Muscle of arm (tissue), 14 donors: ENCODE results near the gene GRAP. TPM values are rescaled to one million over a fixed set of nuclear protein-coding genes. Genes with fewer than 3 reads are reported as not detected.
"Not testable (repeated sequence)": the region's sequence is repeated elsewhere in the genome, so short reads cannot be mapped to it uniquely, and the experiment has no call there.

Experiments used
- DNase-seq: peaks from one replicate; pipeline ENCODE4 v3.0.0-alpha.2; 2013
- long read RNA-seq, 11 donors: transcript quantifications; one replicate each; lab custom pipeline, GENCODE V29; 2026
- polyA plus RNA-seq, 12 donors: library from polyadenylated mRNA; unstranded; fragments of 120-200 nt; gene quantifications; one replicate each; pipeline ENCODE4 v1.2.1, GENCODE V29; 2013; ENCODE audit not compliant: insufficient read length in 12 of 12

GRAP gene
- 1 to 10 TPM in 10 of 12 donors, not detected in 2; 2.1 to 5.0 (median 2.4) TPM for polyA plus RNA-seq
- long read RNA-seq, donor 1, partial matches to known transcripts = 0 of 2 reads
- long read RNA-seq, donor 1, other reads (novel, unspliced or antisense) = 0 of 2 reads
- long read RNA-seq, donor 2, partial matches to known transcripts = 0 of 2 reads
- long read RNA-seq, donor 2, other reads (novel, unspliced or antisense) = 0 of 2 reads
- long read RNA-seq, donor 3, partial matches to known transcripts = 0 of 3 reads
- long read RNA-seq, donor 3, other reads (novel, unspliced or antisense) = 0 of 3 reads
- long read RNA-seq, donor 4, partial matches to known transcripts = 0 of 1 reads
- long read RNA-seq, donor 4, other reads (novel, unspliced or antisense) = 0 of 1 reads
- long read RNA-seq, donor 5, partial matches to known transcripts = 0 of 1 reads
- long read RNA-seq, donor 5, other reads (novel, unspliced or antisense) = 0 of 1 reads
- long read RNA-seq, donor 6 = 0 reads
- long read RNA-seq, donor 7, partial matches to known transcripts = 0 of 1 reads
- long read RNA-seq, donor 7, other reads (novel, unspliced or antisense) = 0 of 1 reads
- long read RNA-seq, donor 8, transcript GRAP-201 (5 exons, 2,651 nt) = major isoform, 5 of 5 reads
- long read RNA-seq, donor 8, partial matches to known transcripts = 0 of 5 reads
- long read RNA-seq, donor 8, other reads (novel, unspliced or antisense) = 0 of 5 reads
- long read RNA-seq, donor 9, partial matches to known transcripts = 0 of 3 reads
- long read RNA-seq, donor 9, other reads (novel, unspliced or antisense) = 0 of 3 reads
- long read RNA-seq, donor 10, partial matches to known transcripts = 0 of 3 reads
- long read RNA-seq, donor 10, other reads (novel, unspliced or antisense) = 0 of 3 reads
- long read RNA-seq, donor 11, partial matches to known transcripts = 0 of 1 reads
- long read RNA-seq, donor 11, other reads (novel, unspliced or antisense) = 0 of 1 reads

- DNase-seq = not testable (repeated sequence)
Measured at GRCh38 chr17:19046782-19047375, at the start of gene GRAP. GRAP (minus strand) TSS chr17:19046957; CDS start chr17:19046926, 31 bp downstream.

- not testable (repeated sequence) for DNase-seq
Measured at GRCh38 chr17:19093684-19094438, 47.1 kb upstream of the GRAP start.

GRCh38 chr17:19092737-19093683, 46.3 kb upstream of the GRAP start:
- DNase-seq = not testable (repeated sequence)

- DNase-seq = not testable (repeated sequence)
Measured at GRCh38 chr17:19090058-19090772, 43.5 kb upstream of the GRAP start.

GRCh38 chr17:19088804-19089685, 42.3 kb upstream of the GRAP start:
- DNase-seq = not testable (repeated sequence)

- not testable (repeated sequence) for DNase-seq
Measured at GRCh38 chr17:19077386-19077785, 30.6 kb upstream of the GRAP start.

GRCh38 chr17:19076398-19077192, 29.8 kb upstream of the GRAP start:
- DNase-seq = not testable (repeated sequence)

DNA sequence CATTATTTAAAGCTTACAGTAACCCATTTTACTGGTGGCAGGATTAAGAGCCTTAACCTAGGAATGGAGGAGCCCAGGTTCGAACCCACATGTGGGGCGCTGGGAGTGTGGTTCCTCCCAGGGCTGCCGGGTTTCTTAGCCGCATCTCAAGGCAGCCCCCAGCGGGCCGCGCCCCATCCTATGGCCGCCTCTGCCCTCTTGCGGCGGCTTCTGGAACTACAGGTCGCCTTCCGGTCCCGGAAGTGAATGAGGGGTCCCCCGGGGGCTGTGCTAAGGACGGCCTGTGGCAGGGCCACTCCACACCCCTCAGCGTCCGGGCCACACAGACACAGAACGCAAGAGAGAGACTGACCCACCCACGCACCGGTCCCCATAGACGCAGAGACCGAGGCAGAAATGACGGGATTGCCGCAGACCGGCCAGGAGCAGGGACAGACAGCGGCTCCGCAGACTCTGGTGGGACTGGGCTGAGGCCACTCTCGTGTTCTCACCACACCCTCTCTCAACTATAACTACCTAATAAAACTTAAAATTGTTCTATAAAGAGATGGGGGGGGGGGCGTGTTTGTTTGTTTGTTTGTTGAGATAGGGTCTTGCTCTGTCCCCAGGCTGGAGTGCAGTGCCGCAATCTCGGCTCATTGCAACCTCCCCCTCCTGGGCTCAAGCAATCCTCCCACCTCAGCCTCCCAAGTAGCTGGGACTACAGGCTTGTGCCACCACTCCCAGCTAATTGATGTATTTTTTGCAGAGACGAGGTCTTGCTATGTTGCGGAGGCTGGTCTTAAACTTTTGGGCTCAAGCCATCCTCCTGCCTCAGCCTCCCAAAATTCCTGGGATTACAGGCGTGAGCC, 23.8 kb upstream of the GRAP start:
- DNase-seq = not testable (repeated sequence)

GRCh38 chr17:19064378-19064777, 17.6 kb upstream of the GRAP start:
- not testable (repeated sequence) for DNase-seq

DNA sequence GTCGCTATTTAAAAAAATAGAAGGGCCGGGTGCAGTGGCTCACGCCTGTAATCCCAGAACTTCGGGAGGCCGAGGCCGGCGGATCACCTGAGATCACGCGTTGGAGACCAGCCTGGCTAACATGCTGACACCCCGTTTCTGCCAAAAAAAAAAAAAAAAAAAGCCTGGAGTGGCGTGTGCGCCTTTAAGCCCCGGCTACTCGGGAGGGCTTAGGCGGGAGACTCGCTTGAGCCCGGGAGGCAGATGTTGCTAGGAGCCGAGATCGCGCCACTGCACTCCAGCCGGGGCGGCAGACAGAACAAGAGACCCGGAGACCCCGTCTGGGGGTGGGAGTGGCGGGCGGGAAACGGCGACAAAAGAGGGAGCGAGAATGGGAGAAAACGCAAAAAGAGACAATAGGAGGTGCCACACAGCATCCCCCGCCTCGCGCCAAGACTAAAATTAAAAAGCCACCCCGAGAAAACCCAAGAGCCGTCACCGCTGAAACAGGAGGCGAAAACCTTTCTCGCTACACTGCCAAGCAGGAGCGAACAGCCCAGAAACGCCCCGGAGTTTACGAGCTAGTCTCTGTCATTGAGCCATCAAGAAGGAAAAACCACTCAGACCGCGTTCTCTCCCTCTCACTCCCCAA, 16.7 kb upstream of the GRAP start:
- not testable (repeated sequence) for DNase-seq

- not testable (repeated sequence) for DNase-seq
Measured at GRCh38 chr17:19062718-19063325, 16.1 kb upstream of the GRAP start.

DNA sequence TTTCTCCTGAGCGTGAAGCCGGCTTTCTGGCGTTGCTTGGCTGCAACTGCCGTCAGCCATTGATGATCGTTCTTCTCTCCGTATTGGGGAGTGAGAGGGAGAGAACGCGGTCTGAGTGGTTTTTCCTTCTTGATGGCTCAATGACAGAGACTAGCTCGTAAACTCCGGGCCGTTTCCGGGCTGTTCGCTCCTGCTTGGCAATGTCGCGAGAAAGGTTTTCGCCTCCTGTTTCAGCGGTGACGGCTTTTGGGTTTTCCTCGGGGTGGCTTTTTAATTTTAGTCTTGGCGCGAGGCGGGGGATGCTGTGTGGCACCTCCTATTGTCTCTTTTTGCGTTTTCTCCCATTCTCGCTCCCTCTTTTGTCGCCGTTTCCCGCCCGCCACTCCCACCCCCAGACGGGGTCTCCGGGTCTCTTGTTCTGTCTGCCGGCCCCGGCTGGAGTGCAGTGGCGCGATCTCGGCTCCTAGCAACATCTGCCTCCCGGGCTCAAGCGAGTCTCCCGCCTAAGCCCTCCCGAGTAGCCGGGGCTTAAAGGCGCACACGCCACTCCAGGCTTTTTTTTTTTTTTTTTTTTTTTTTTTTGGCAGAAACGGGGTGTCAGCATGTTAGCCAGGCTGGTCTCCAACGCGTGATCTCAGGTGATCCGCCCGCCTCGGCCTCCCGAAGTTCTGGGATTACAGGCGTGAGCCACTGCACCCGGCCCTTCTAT, 15.4 kb upstream of the GRAP start:
- DNase-seq = not testable (repeated sequence)

- not testable (repeated sequence) for DNase-seq
Measured at GRCh38 chr17:19055447-19055846, 8.7 kb upstream of the GRAP start.

DNA sequence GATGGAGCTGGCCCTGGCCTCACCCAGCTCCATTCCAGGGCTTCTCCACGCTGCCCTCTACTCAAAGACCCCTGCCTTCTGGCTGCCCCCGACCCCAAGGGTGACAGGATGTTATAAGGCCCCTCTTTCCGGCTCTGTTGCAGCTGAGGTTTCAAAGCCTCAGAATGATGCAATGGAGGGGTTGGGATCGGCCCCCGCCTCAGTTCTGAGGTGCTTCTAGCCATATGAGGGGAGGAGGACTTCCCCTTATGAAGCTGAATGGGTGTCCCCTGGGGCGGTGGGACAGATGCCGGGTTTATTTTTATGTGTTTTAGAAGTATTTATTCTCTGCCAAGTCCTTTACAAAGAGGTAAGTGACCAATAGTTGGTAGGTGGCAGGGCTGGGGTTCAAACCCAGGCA, 2.1 kb upstream of the GRAP start:
- DNase-seq = not testable (repeated sequence)

GRCh38 chr17:19047510-19047909, 753 bp upstream of the GRAP start:
- not testable (repeated sequence) for DNase-seq
